Tibial nerve (tissue), 4 donors: ENCODE results near the gene OTUD1.

Source experiments
- EP300 ChIP-seq, 2 donors: sonication (generic); formaldehyde crosslinking; IDR thresholded peaks; one replicate each; pipeline ENCODE4 v1.6.1; 2017; ENCODE audit warnings: antibody characterized with exemption in 2 of 2, mild to moderate bottlenecking in 1 of 2
- POLR2A ChIP-seq, 2 donors: fragments of 450-650 bp; IDR thresholded peaks; one replicate each; pipeline ENCODE4 v1.6.1; 2017; ENCODE audit warnings: antibody characterized with exemption in 2 of 2, mild to moderate bottlenecking in 2 of 2, moderate library complexity in 2 of 2
- TF ChIP-seq, protein P1 (sequence below), 5 experiments: fragments of 200-600 bp in 3 of 5; fragments of 450-650 bp in 2 of 5; sonication (generic) in 3 of 5; IDR thresholded peaks; one replicate each; pipeline ENCODE4 v1.5.1; 2016 to 2019; ENCODE audit warnings: antibody characterized with exemption in 5 of 5, mild to moderate bottlenecking in 3 of 5, moderate library complexity in 2 of 5

GRCh38 chr10:23467548-23467947, 28.7 kb downstream of the OTUD1 start:
- TF ChIP-seq, protein P1, sequence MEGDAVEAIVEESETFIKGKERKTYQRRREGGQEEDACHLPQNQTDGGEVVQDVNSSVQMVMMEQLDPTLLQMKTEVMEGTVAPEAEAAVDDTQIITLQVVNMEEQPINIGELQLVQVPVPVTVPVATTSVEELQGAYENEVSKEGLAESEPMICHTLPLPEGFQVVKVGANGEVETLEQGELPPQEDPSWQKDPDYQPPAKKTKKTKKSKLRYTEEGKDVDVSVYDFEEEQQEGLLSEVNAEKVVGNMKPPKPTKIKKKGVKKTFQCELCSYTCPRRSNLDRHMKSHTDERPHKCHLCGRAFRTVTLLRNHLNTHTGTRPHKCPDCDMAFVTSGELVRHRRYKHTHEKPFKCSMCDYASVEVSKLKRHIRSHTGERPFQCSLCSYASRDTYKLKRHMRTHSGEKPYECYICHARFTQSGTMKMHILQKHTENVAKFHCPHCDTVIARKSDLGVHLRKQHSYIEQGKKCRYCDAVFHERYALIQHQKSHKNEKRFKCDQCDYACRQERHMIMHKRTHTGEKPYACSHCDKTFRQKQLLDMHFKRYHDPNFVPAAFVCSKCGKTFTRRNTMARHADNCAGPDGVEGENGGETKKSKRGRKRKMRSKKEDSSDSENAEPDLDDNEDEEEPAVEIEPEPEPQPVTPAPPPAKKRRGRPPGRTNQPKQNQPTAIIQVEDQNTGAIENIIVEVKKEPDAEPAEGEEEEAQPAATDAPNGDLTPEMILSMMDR (IDR thresholded peaks at IDR 0.05), result no peak
- no peak for TF ChIP-seq POLR2A (IDR thresholded peaks at IDR 0.05)
- no peak for TF ChIP-seq EP300 (IDR thresholded peaks at IDR 0.05)
